ENCODE data around the gene KCNIP3. TPM values are rescaled to one million over a fixed set of nuclear protein-coding genes. Genes with fewer than 3 reads are reported as not detected.

KCNIP3 gene
- total RNA-seq, 1 donor from 2014 or later: 0.68 TPM

- Histone ChIP-seq H3K4me3 (ENCODE audit: insufficient read depth, low read depth, low read length) (no peak overlapping the region), H3K36me3 (ENCODE audit: insufficient read depth, low read length) (no peaks in the 10 kb centered on the region), H3K9me3 (ENCODE audit: insufficient read depth, low read depth, low read length) (no peaks in the 10 kb centered on the region), H3K79me2 (ENCODE audit: insufficient read depth, low read length) (no peaks in the 10 kb centered on the region), H3K4me1 (ENCODE audit: insufficient read depth, low read length) (no peaks in the 10 kb centered on the region), H3K27me3 (ENCODE audit: insufficient read depth, low read length) (peaks cover 6% of the 10 kb centered on the region), H3K4me2 (ENCODE audit: low read length) (no peak overlapping the region), H4K20me1 (ENCODE audit: insufficient read depth, low read length) (no peaks in the 10 kb centered on the region), H2AFZ (ENCODE audit: low read depth, low read length) (no peak overlapping the region), H3K27ac (ENCODE audit: low read depth, low read length) (no peak overlapping the region), H3K9ac (ENCODE audit: low read length) (no peak overlapping the region)
- Mint-ChIP-seq H3K9me3 (ENCODE audit: unreplicated experiment) (no peaks in the 10 kb centered on the region), H3K27ac (ENCODE audit: unreplicated experiment) (no peak overlapping the region), H3K27me3 (ENCODE audit: low read depth, unreplicated experiment) (peaks cover 51% of the 10 kb centered on the region), H3K36me3 (ENCODE audit: low read depth, unreplicated experiment) (no peaks in the 10 kb centered on the region), H3K4me3 (ENCODE audit: unreplicated experiment) (no peak overlapping the region), H3K4me1 (ENCODE audit: low read depth, unreplicated experiment) (no peaks in the 10 kb centered on the region)
- FAIRE-seq: no peak
- DNase-seq (ENCODE audit: low read depth): no peak
- TF ChIP-seq, protein P1, sequence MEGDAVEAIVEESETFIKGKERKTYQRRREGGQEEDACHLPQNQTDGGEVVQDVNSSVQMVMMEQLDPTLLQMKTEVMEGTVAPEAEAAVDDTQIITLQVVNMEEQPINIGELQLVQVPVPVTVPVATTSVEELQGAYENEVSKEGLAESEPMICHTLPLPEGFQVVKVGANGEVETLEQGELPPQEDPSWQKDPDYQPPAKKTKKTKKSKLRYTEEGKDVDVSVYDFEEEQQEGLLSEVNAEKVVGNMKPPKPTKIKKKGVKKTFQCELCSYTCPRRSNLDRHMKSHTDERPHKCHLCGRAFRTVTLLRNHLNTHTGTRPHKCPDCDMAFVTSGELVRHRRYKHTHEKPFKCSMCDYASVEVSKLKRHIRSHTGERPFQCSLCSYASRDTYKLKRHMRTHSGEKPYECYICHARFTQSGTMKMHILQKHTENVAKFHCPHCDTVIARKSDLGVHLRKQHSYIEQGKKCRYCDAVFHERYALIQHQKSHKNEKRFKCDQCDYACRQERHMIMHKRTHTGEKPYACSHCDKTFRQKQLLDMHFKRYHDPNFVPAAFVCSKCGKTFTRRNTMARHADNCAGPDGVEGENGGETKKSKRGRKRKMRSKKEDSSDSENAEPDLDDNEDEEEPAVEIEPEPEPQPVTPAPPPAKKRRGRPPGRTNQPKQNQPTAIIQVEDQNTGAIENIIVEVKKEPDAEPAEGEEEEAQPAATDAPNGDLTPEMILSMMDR (IDR thresholded peaks at IDR 0.05; ENCODE audit: insufficient read depth, low read depth, low read length): no peak
- no peak for TF ChIP-seq EZH2 (IDR thresholded peaks at IDR 0.05; ENCODE audit: insufficient read depth, low read length)
Observed at GRCh38 chr2:95336406-95336805, 39.3 kb downstream of the KCNIP3 start.

GRCh38 chr2:95337829-95338228 lies 40.7 kb downstream of the KCNIP3 start:
- Mint-ChIP-seq H3K27ac (ENCODE audit: unreplicated experiment) (no peak overlapping the region), H3K4me3 (ENCODE audit: unreplicated experiment) (no peak overlapping the region), H3K36me3 (ENCODE audit: low read depth, unreplicated experiment) (no peaks in the 10 kb centered on the region), H3K27me3 (ENCODE audit: low read depth, unreplicated experiment) (peaks cover 58% of the 10 kb centered on the region), H3K4me1 (ENCODE audit: low read depth, unreplicated experiment) (no peaks in the 10 kb centered on the region), H3K9me3 (ENCODE audit: unreplicated experiment) (no peaks in the 10 kb centered on the region)
- Histone ChIP-seq H3K4me3 (ENCODE audit: insufficient read depth, low read depth, low read length) (no peak overlapping the region), H3K79me2 (ENCODE audit: insufficient read depth, low read length) (no peaks in the 10 kb centered on the region), H3K27ac (ENCODE audit: low read depth, low read length) (no peak overlapping the region), H3K36me3 (ENCODE audit: insufficient read depth, low read length) (no peaks in the 10 kb centered on the region), H3K9me3 (ENCODE audit: insufficient read depth, low read depth, low read length) (no peaks in the 10 kb centered on the region), H2AFZ (ENCODE audit: low read depth, low read length) (no peak overlapping the region), H3K4me1 (ENCODE audit: insufficient read depth, low read length) (no peaks in the 10 kb centered on the region), H3K27me3 (ENCODE audit: insufficient read depth, low read length) (peaks cover 13% of the 10 kb centered on the region), H3K9ac (ENCODE audit: low read length) (no peak overlapping the region), H4K20me1 (ENCODE audit: insufficient read depth, low read length) (no peaks in the 10 kb centered on the region), H3K4me2 (ENCODE audit: low read length) (no peak overlapping the region)
- DNase-seq (ENCODE audit: low read depth) (no peak), FAIRE-seq (no peak)
- TF ChIP-seq, protein P1 (IDR thresholded peaks at IDR 0.05; ENCODE audit: insufficient read depth, low read depth, low read length): no peak
- TF ChIP-seq EZH2 (IDR thresholded peaks at IDR 0.05; ENCODE audit: insufficient read depth, low read length): no peak

- Histone ChIP-seq H3K4me1 (ENCODE audit: insufficient read depth, low read length) (peaks cover 10% of the 10 kb centered on the region), H3K27ac (ENCODE audit: low read depth, low read length) (no peak overlapping the region), H2AFZ (ENCODE audit: low read depth, low read length) (no peak overlapping the region), H3K9ac (ENCODE audit: low read length) (no peak overlapping the region), H3K36me3 (ENCODE audit: insufficient read depth, low read length) (no peaks in the 10 kb centered on the region), H4K20me1 (ENCODE audit: insufficient read depth, low read length) (no peaks in the 10 kb centered on the region), H3K79me2 (ENCODE audit: insufficient read depth, low read length) (no peaks in the 10 kb centered on the region), H3K9me3 (ENCODE audit: insufficient read depth, low read depth, low read length) (no peaks in the 10 kb centered on the region), H3K4me3 (ENCODE audit: insufficient read depth, low read depth, low read length) (no peak overlapping the region), H3K27me3 (ENCODE audit: insufficient read depth, low read length) (peaks cover 11% of the 10 kb centered on the region), H3K4me2 (ENCODE audit: low read length) (no peak overlapping the region)
- no peak for DNase-seq (ENCODE audit: low read depth)
- peaks cover 2% of the 10 kb centered on the region for H3K9me3 Mint-ChIP-seq (ENCODE audit: unreplicated experiment)
- H3K4me1 Mint-ChIP-seq (ENCODE audit: low read depth, unreplicated experiment): no peaks in the 10 kb centered on the region
- H3K4me3 Mint-ChIP-seq (ENCODE audit: unreplicated experiment): no peak overlapping the region
- no peak for TF ChIP-seq EZH2 (IDR thresholded peaks at IDR 0.05; ENCODE audit: insufficient read depth, low read length)
- TF ChIP-seq, protein P1 (IDR thresholded peaks at IDR 0.05; ENCODE audit: insufficient read depth, low read depth, low read length): no peak
- peak overlapping the region; percentile 19 for H3K27ac Mint-ChIP-seq (ENCODE audit: unreplicated experiment)
- H3K36me3 Mint-ChIP-seq (ENCODE audit: low read depth, unreplicated experiment): no peaks in the 10 kb centered on the region
- peaks cover 65% of the 10 kb centered on the region for H3K27me3 Mint-ChIP-seq (ENCODE audit: low read depth, unreplicated experiment)
- FAIRE-seq: no peak
Observed at GRCh38 chr2:95342556-95343320, 45.6 kb downstream of the KCNIP3 start.

All from astrocyte (in vitro differentiated cells and primary cell).